ENCODE data around the gene DTNBP1.

DNA sequence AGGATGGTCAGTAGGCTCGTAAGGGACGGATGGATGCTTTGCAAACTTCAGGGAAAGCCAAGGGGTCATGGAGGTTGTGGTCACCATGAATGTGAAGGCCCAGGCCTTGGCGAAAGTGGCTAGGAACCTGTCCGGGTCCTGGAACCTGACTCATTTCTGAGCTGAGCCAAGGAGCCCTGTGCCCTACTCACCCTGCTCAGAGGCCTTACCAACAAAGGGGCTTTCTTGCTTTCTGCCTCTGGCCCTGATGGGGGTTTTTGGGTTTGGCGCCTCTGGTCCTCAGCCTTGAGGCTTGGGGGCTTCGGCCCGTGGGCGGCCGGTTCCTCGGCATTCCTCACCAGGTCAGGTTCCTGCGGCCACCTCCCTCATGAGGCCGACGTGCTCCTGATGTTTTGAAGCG, 155.1 kb downstream of the DTNBP1 start:
- TF ChIP-seq, protein P1, sequence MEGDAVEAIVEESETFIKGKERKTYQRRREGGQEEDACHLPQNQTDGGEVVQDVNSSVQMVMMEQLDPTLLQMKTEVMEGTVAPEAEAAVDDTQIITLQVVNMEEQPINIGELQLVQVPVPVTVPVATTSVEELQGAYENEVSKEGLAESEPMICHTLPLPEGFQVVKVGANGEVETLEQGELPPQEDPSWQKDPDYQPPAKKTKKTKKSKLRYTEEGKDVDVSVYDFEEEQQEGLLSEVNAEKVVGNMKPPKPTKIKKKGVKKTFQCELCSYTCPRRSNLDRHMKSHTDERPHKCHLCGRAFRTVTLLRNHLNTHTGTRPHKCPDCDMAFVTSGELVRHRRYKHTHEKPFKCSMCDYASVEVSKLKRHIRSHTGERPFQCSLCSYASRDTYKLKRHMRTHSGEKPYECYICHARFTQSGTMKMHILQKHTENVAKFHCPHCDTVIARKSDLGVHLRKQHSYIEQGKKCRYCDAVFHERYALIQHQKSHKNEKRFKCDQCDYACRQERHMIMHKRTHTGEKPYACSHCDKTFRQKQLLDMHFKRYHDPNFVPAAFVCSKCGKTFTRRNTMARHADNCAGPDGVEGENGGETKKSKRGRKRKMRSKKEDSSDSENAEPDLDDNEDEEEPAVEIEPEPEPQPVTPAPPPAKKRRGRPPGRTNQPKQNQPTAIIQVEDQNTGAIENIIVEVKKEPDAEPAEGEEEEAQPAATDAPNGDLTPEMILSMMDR (conservative IDR thresholded peaks at IDR 0.05; ENCODE audit: low read length) = no peak
- no peak for TF ChIP-seq EZH2phosphoT487 (IDR thresholded peaks at IDR 0.05; ENCODE audit: borderline replicate concordance, low read depth, low read length)

Data from OCI-LY7 (cell line).